Measurements from ENCODE around the gene WNT8A. TPM values are rescaled to one million over a fixed set of nuclear protein-coding genes. Genes with fewer than 3 reads are reported as not detected.

WNT8A gene
- total RNA-seq, 3 donors from 2014 or later (not counting 1 experiment from before 2014, with no cell fraction given) = not detected

- no peaks in the 10 kb centered on the region for H3K36me3 ChIP-seq (ENCODE audit: control insufficient read depth, insufficient read depth, low read length)
- H3K27me3 Mint-ChIP-seq (ENCODE audit: low read depth in 2 of 2) = peaks cover 10 to 15% of the 10 kb centered on the region in 2 donors
- H3K9me3 ChIP-seq (ENCODE audit: control insufficient read depth, insufficient read depth, low read length) = no peaks in the 10 kb centered on the region
- no peaks in the 10 kb centered on the region for H3K27me3 ChIP-seq (ENCODE audit: control insufficient read depth, insufficient read depth, low read length)
- no peaks in the 10 kb centered on the region for H3K4me1 Mint-ChIP-seq
- no peak for DNase-seq
- H3K36me3 Mint-ChIP-seq = no peaks in the 10 kb centered on the region
- no peaks in the 10 kb centered on the region for H3K9me3 Mint-ChIP-seq
- no peak overlapping the region for H3K27ac Mint-ChIP-seq
- H3K4me3 ChIP-seq (ENCODE audit: low read length) = no peak overlapping the region
- TF ChIP-seq CTCF (IDR thresholded peaks at IDR 0.05) = no peak
- WGBS (ENCODE audit: insufficient coverage) = 94% methylated on average over 6 of the region's 7 CpGs
- no peak overlapping the region for H3K27ac ChIP-seq (ENCODE audit: low read length)
- H3K4me3 Mint-ChIP-seq = peak overlapping the region; percentile 2
- intact Hi-C loops (cut with micrococcal nuclease) = loop anchor here (10.0 kb wide), 1 partner anchor 808 kb away; no protein-coding TSS in a partner anchor
- no peak for ATAC-seq
- H3K4me1 ChIP-seq (ENCODE audit: control insufficient read depth, insufficient read depth, low read length) = peaks cover 4% of the 10 kb centered on the region
These were observed 48.7 kb downstream of the WNT8A start for GRCh38 chr5:138132543-138132942.

- H3K4me3 Mint-ChIP-seq = no peak within 1 kb of the TSS
- H3K4me3 ChIP-seq (ENCODE audit: low read length) = no peak within 1 kb of the TSS
- no peaks in the 10 kb centered on the region for H3K9me3 ChIP-seq (ENCODE audit: control insufficient read depth, insufficient read depth, low read length)
- H3K27ac Mint-ChIP-seq = no peak within 1 kb of the TSS
- TF ChIP-seq CTCF (IDR thresholded peaks at IDR 0.05) = no peak
- WGBS (ENCODE audit: insufficient coverage) = 14% methylated on average over 30 of the region's 31 CpGs
- no peaks in the 10 kb centered on the region for H3K4me1 ChIP-seq (ENCODE audit: control insufficient read depth, insufficient read depth, low read length)
- intact Hi-C loops (cut with micrococcal nuclease) = loop anchor here (10.0 kb wide), 1 partner anchor 814 kb away; no protein-coding TSS in a partner anchor
- H3K27me3 Mint-ChIP-seq (ENCODE audit: low read depth in 2 of 2) = peaks cover 20 to 36% of the 10 kb centered on the region in 2 donors
- peak in 1 of 3 donors; percentile 20 for ATAC-seq
- H3K4me1 Mint-ChIP-seq = no peaks in the 10 kb centered on the region
- H3K36me3 ChIP-seq (ENCODE audit: control insufficient read depth, insufficient read depth, low read length) = no peaks in the 10 kb centered on the region
- H3K9me3 Mint-ChIP-seq = no peaks in the 10 kb centered on the region
- peaks cover 6% of the 10 kb centered on the region for H3K27me3 ChIP-seq (ENCODE audit: control insufficient read depth, insufficient read depth, low read length)
- H3K27ac ChIP-seq (ENCODE audit: low read length) = no peak within 1 kb of the TSS
- no peak for DNase-seq
- H3K36me3 Mint-ChIP-seq = no peaks in the 10 kb centered on the region
These were observed 55.3 kb downstream of the WNT8A start, which contains the start of gene NME5 for GRCh38 chr5:138138949-138139780. TSS of gene NME5 (minus strand) at chr5:138139428. CDS start at chr5:138138780, 648 bp downstream.

- H3K9me3 ChIP-seq (ENCODE audit: control insufficient read depth, insufficient read depth, low read length) = no peaks in the 10 kb centered on the region
- ATAC-seq (no peak), DNase-seq (no peak)
- H3K27me3 Mint-ChIP-seq (ENCODE audit: low read depth in 2 of 2) = peaks cover 20 to 36% of the 10 kb centered on the region in 2 donors
- peaks cover 6% of the 10 kb centered on the region for H3K27me3 ChIP-seq (ENCODE audit: control insufficient read depth, insufficient read depth, low read length)
- H3K27ac ChIP-seq (ENCODE audit: low read length) = no peak overlapping the region
- intact Hi-C loops (cut with micrococcal nuclease) = loop anchor here (10.0 kb wide), 1 partner anchor 815 kb away; no protein-coding TSS in a partner anchor
- no peak overlapping the region for H3K4me3 ChIP-seq (ENCODE audit: low read length)
- H3K9me3 Mint-ChIP-seq = no peaks in the 10 kb centered on the region
- no peaks in the 10 kb centered on the region for H3K36me3 Mint-ChIP-seq
- WGBS (ENCODE audit: insufficient coverage) = 37% methylated on average over 2 of the region's 3 CpGs
- H3K27ac Mint-ChIP-seq = no peak overlapping the region
- no peaks in the 10 kb centered on the region for H3K36me3 ChIP-seq (ENCODE audit: control insufficient read depth, insufficient read depth, low read length)
- no peaks in the 10 kb centered on the region for H3K4me1 Mint-ChIP-seq
- H3K4me1 ChIP-seq (ENCODE audit: control insufficient read depth, insufficient read depth, low read length) = no peaks in the 10 kb centered on the region
- TF ChIP-seq CTCF (IDR thresholded peaks at IDR 0.05) = no peak
- H3K4me3 Mint-ChIP-seq = no peak overlapping the region
These were observed 55.9 kb downstream of the WNT8A start for GRCh38 chr5:138139781-138140090.

Data from natural killer cell (primary cell).